ENCODE measurements around the gene CHST4. TPM values are rescaled to one million over a fixed set of nuclear protein-coding genes. Genes with fewer than 3 reads are reported as not detected.
"Not testable (repeated sequence)": the region's sequence is repeated elsewhere in the genome, so short reads cannot be mapped to it uniquely, and the experiment has no call there.

The CHST4 gene
- total RNA-seq, 1 experiment from 2014 or later = not detected

DNA sequence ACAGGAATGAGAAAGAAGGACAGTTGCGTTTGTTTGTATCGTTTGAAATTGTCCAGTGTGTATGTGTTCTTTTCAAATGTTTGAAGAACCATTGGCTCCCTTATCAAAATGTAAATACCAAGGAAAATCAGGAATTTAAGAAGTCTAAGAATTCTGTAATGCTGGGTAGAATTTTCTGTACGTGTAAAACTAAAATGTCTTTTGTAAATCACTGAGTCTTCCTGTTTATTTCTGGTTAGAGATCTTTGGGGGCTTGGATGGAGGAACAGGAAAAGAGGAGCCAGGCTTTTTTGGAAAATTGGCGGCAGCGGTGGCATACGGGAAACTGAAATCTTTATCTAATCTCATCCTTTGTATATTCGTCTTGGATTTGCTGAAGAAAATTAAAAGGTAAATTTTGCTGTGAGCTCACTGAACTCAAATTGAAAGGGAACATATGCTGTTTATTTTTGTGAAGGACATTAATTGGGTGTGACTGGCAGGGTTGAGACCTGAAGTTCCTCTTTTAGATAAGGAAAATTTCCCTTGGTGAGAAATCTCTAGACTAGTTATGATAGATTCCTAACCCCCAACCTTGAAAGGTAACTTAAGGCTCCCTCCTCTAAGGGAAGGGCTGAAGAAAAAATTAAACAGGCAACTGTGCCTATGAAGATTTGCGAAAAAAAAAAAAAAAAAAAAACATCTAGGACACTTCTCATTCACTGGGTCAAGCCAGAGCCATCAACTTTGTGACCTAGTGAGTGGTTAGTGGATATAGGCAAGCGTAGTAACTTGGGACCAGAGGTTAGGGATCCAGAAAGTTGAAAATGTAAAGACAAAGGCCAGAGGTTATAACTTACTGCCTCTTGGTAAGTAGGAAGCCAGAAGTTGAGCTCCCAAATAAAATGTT, 39.8 kb downstream of the CHST4 start:
- DNase-seq (ENCODE audit: low spot score) = no peak
- in situ Hi-C loops (cut with HindIII; ENCODE audit: low sequenced_read_pairs) = no loop called here

- DNase-seq (ENCODE audit: low spot score) = no peak
- in situ Hi-C loops (cut with HindIII; ENCODE audit: low sequenced_read_pairs) = no loop called here
Measured at GRCh38 chr16:71567931-71568330, 41.7 kb downstream of the CHST4 start.

DNA sequence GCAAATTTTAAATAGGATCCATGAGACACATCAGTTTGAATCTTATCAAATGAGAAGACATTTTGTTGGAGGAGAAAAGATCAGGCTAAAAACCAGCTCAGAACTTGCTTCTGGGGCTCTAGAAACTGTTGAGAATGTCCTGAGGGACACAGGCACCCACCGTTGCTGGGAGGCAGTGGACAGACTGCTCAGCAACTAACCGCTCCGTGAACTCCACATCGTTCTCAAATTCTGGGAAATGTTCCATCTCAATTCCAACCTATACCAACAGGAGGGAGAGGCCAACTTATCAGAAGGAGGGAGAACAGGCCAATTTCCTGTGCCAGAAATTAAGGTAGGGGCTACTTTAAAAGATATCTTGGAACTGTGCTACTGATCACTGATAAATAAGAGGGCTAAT, 42.3 kb downstream of the CHST4 start:
- no peak for DNase-seq (ENCODE audit: low spot score)
- in situ Hi-C loops (cut with HindIII; ENCODE audit: low sequenced_read_pairs) = no loop called here

DNA sequence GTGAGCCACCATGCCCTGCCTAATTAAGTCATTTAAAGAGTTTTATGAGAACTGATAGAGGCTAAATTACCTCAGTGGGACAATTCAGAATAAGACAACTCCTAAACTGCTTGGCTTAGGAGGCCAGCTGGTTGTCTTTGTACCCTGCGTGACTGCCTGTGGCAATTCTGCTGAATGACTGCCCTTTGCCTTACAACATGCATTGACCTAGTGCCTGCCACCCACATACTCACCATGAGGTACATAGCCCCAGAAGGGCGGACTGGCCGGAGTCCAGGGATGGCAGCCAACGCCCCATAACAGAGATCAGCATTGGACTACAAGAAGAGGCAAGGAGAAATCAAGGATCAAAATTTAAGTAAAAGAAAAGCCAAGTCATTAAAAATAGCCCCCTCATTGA, 43.4 kb downstream of the CHST4 start:
- in situ Hi-C loops (cut with HindIII; ENCODE audit: low sequenced_read_pairs) = no loop called here
- no peak for DNase-seq (ENCODE audit: low spot score)

DNA sequence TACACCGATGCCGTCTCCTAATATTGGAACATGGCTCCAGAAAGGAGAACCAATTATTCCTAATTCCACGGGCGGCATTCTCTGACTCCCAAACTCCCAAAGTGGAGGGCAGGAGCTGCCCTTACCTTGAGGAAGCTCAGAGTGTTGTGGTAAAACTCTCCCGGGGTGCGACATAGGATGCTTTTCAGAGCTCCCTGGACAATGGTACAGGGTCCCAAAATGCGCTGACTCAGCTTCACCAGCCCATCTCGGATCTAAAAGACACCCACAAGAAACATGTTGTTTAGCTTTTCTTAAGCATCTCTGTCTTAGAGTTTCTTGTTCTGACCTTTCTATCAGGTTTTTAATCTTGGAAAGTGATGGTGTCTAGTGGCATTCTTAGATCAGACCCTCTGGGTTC, 43.9 kb downstream of the CHST4 start:
- no peak for DNase-seq (ENCODE audit: low spot score)
- in situ Hi-C loops (cut with HindIII; ENCODE audit: low sequenced_read_pairs) = no loop called here

DNA sequence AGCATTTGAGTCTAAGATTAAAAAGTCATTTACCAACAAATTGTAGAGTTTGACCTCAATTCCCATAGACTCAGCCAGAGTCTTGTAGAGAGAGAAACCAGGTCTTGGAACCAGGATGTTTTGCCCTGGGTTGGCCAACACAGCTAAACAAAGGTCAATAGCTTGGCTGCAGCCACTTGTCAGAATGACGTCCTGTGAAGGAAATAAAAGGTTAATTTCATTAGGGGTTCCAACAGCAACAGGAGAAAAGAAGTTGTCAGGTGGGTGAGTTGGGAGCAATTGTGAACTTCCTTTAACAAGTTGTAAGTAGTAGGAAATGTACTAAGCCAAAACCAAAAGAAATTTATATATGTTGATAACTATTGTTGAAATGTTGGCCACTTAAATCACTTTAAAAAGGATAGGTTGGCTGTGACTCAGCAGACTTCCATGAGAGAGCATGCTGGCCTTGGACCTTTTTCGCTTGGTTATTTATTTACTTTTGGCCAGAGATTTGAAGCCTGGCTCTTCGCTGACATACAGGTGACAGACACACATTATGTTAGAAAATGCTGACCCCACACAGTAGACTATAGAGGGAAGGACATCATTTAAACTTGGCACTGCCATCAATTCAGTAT, 46.4 kb downstream of the CHST4 start:
- no peak for DNase-seq (ENCODE audit: low spot score)
- in situ Hi-C loops (cut with HindIII; ENCODE audit: low sequenced_read_pairs) = no loop called here

DNA sequence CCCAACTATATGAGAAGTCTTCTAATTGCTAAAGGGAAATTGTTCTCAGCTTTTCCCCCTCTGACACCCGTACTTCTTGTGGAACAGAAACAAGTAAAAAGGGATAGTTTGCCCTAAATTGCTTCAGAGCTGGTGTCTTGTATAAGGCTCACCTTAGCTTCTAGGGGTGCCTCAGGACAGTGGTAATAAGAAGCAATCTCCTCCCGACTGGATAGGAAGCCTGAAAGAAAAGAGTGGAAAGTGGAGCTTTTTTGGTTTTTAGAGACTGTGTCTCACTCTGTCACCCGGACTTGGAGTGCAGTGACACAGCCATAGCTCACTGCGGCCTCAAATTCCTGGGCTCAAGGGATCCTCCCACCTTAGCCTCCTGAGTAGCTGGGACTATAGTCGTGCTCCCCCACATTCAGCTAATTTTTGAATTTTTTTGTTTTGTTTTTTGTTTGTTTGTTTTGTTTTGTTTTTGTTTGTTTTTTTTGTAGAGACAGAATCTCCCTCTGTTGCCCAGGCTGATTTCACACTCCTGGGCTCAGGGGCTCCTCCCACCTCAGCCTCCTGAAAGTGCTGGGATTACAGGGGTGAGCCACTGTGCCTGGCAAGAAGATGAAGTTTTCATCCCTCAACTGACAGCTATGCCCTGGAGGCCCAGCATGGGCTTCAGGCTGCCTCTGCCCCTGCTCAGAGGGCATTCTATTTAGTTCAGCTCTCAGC, 47.3 kb downstream of the CHST4 start:
- DNase-seq (ENCODE audit: low spot score) = no peak
- in situ Hi-C loops (cut with HindIII; ENCODE audit: low sequenced_read_pairs) = no loop called here

DNA sequence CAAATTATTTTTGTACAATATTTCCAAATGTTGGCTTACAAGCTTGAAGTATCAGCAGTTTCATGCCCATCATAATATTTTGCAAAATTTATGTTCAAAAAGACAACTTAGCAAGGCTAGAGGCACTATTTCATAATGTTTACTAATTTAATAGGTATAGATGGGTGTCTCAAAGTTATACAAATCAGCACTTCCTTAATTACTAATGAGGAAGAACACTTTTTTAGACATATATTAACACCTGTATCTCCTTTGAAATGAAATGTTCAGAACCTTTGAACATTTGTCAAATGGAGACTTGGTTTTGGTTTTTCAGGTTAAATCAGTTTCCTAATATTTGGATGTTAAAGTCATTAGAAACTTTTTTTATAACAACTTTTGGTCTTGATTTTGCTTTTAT, 48.5 kb downstream of the CHST4 start:
- DNase-seq (ENCODE audit: low spot score) = no peak
- in situ Hi-C loops (cut with HindIII; ENCODE audit: low sequenced_read_pairs) = no loop called here

DNA sequence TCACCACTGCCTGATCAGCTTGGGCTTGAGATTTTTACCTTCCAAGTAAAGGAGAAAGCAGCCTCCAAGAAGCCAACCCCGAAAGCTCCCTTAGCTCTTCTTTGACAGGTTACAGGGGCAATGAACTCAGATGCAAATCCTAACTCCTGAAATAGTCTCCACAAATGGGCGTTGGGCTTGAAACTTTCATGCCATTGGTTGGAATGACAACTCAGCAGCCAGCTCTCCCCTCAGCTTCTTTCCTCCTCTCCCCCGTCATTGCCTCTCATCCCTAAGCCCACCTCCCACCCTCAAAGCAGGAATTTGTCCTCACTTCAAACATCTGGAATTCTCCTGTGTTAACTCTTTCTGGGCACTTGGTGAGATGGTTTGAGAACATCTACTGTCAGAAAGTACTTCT, 50.7 kb downstream of the CHST4 start, which contains the start of gene TAT:
TAT (minus strand) TSS at position 122 of the 400 bp plus-strand sequence. CDS start 677 bp downstream, outside the sequence.
- in situ Hi-C loops (cut with HindIII; ENCODE audit: low sequenced_read_pairs) = no loop called here
- no peak for DNase-seq (ENCODE audit: low spot score)

- DNase-seq (ENCODE audit: low spot score); in situ Hi-C loops (cut with HindIII; ENCODE audit: low sequenced_read_pairs): not testable (repeated sequence)
Measured at GRCh38 chr16:71582553-71582848, 56.3 kb downstream of the CHST4 start.

GRCh38 chr16:71584543-71585317, 58.5 kb downstream of the CHST4 start:
- in situ Hi-C loops (cut with HindIII; ENCODE audit: low sequenced_read_pairs) = no loop called here
- DNase-seq (ENCODE audit: low spot score) = no peak

DNA sequence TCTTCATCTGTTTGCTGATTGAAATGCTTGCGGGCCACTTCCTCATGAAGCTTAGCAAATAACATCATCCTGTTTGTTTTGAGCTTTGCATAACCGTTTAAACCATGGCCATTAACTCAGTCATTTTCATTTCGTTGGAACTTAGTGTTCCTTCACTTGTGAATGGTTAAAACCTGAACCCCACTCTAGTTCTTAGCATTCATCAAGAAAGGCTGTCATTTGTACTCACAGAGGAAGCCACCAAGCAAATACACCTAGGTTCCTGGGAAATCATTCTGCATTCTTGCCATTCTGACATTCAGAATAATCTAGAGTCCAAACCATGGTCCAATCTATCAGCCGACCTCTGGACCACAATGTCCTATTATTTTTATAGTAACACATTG, 59.1 kb downstream of the CHST4 start:
- in situ Hi-C loops (cut with HindIII; ENCODE audit: low sequenced_read_pairs) = no loop called here
- DNase-seq (ENCODE audit: low spot score) = no peak

Other genes starting within 250 kb of the CHST4 start
- 16.1 and 18.0 TPM in 2 replicates for gene CMTR2, start 237.0 kb upstream of the CHST4 start, total RNA-seq (2014; rRNA removed; shearing (Covaris generic))
- gene CALB2, start 167.7 kb upstream of the CHST4 start, total RNA-seq (2014; rRNA removed; shearing (Covaris generic)) = 0.14 TPM in 1 of 2 replicates, not detected in the other
- not detected in 2 replicates for gene TLE7, start 84.4 kb upstream of the CHST4 start, total RNA-seq (2014; rRNA removed; shearing (Covaris generic))
- 8.5 and 13.4 TPM in 2 replicates for gene ZNF23, start 64.2 kb upstream of the CHST4 start, total RNA-seq (2014; rRNA removed; shearing (Covaris generic))
- gene ZNF19, start 37.1 kb upstream of the CHST4 start, total RNA-seq (2014; rRNA removed; shearing (Covaris generic)) = 2.2 and 2.3 TPM in 2 replicates
- not detected in 2 replicates for gene TAT, start 50.7 kb downstream of the CHST4 start, total RNA-seq (2014; rRNA removed; shearing (Covaris generic))
- gene MARVELD3, start 99.8 kb downstream of the CHST4 start, total RNA-seq (2014; rRNA removed; shearing (Covaris generic)) = 3.6 and 4.3 TPM in 2 replicates
- 5.7 and 9.0 TPM in 2 replicates for gene PHLPP2, start 198.3 kb downstream of the CHST4 start, total RNA-seq (2014; rRNA removed; shearing (Covaris generic))

Measured in G401 (cell line).